Sigmoid colon (tissue), 4 donors: Measurements from ENCODE around the gene SDE2.

Source experiments
- CTCF ChIP-seq, 4 experiments: fragments of 450-650 bp in 3 of 4; fragments of 200-600 bp in 1 of 4; IDR thresholded peaks; one replicate each; pipeline ENCODE4 v1.5.1; 2016 to 2019; ENCODE audit warnings: antibody characterized with exemption in 4 of 4, mild to moderate bottlenecking in 3 of 4, moderate library complexity in 2 of 4
- EP300 ChIP-seq, 4 donors: sonication (generic); formaldehyde crosslinking; IDR thresholded peaks; one replicate each; pipeline ENCODE4 v1.6.1; 2017; ENCODE audit warnings: antibody characterized with exemption in 4 of 4
- POLR2A ChIP-seq, 2 donors: fragments of 450-650 bp; IDR thresholded peaks; one replicate each; pipeline ENCODE4 v1.6.1; 2016; ENCODE audit warnings: antibody characterized with exemption in 2 of 2, mild to moderate bottlenecking in 2 of 2, moderate library complexity in 2 of 2

GRCh38 chr1:226002667-226003501 lies 3.7 kb upstream of the SDE2 start:
- no peak for TF ChIP-seq CTCF (IDR thresholded peaks at IDR 0.05)
- TF ChIP-seq POLR2A (IDR thresholded peaks at IDR 0.05): no peak
- TF ChIP-seq EP300 (IDR thresholded peaks at IDR 0.05): no peak
